HepG2 (cell line): ENCODE results near the gene HECTD2. TPM values are rescaled to one million over a fixed set of nuclear protein-coding genes. Genes with fewer than 3 reads are reported as not detected.

Source experiments
- ARID4A ChIP-seq: sonication (generic); formaldehyde crosslinking; IDR thresholded peaks from 2 replicates; pipeline ENCODE4 v1.5.0; 2020; ENCODE audit warnings: mild to moderate bottlenecking, missing genetic modification reagents, borderline replicate concordance
- CC2D1A ChIP-seq: sonication (generic); formaldehyde crosslinking; IDR thresholded peaks from 2 replicates; pipeline ENCODE4 v1.8.1; 2023; ENCODE audit warnings: mild to moderate bottlenecking, missing genetic modification reagents
- CHCHD3 ChIP-seq: sonication (generic); formaldehyde crosslinking; IDR thresholded peaks from 2 replicates; pipeline ENCODE4 v1.8.0; 2022; ENCODE audit warnings: mild to moderate bottlenecking, missing genetic modification reagents, moderate library complexity
- CREBL2 ChIP-seq: sonication (generic); formaldehyde crosslinking; IDR thresholded peaks from 2 replicates; pipeline ENCODE4 v1.8.1; 2023; ENCODE audit warnings: missing genetic modification reagents, mild to moderate bottlenecking, borderline replicate concordance
- GABPB1 ChIP-seq: IDR thresholded peaks from 2 replicates; pipeline ENCODE4 v1.6.1; 2016; ENCODE audit warnings: mild to moderate bottlenecking, missing genetic modification reagents, moderate library complexity, missing compliant biosample characterization
- HNRNPL ChIP-seq: fragments of 200-400 bp; formaldehyde crosslinking; IDR thresholded peaks from 2 replicates; pipeline ENCODE4 v1.6.1; 2017; ENCODE audit warnings: mild to moderate bottlenecking, low read depth, low read length
- JDP2 ChIP-seq: sonication (generic); formaldehyde crosslinking; IDR thresholded peaks from 2 replicates; pipeline ENCODE4 v1.8.1; 2022; ENCODE audit warnings: missing genetic modification reagents, borderline replicate concordance
- NCOA1 ChIP-seq: sonication (generic); formaldehyde crosslinking; IDR thresholded peaks from 2 replicates; pipeline ENCODE4 v1.9.0; 2021; ENCODE audit warnings: missing genetic modification reagents
- RBFOX2 ChIP-seq: fragments of 200-400 bp; formaldehyde crosslinking; IDR thresholded peaks from 2 replicates; pipeline ENCODE4 v1.6.1; 2017; ENCODE audit warnings: low read depth, mild to moderate bottlenecking, low read length
- ZBTB10 ChIP-seq: sonication (generic); formaldehyde crosslinking; IDR thresholded peaks from 2 replicates; pipeline ENCODE4 v1.4.0; 2020; ENCODE audit warnings: missing genetic modification reagents, borderline replicate concordance
- ZC3H4 ChIP-seq: sonication (generic); formaldehyde crosslinking; IDR thresholded peaks from 2 replicates; pipeline ENCODE4 v1.4.0; 2020; ENCODE audit warnings: missing genetic modification reagents, borderline replicate concordance
- ZFP36 ChIP-seq: fragments of 150-350 bp; IDR thresholded peaks from 2 replicates; pipeline ENCODE4 v1.6.1; 2018; ENCODE audit warnings: borderline replicate concordance, low read length, low read depth; ENCODE audit not compliant: partially characterized antibody
- ZFX ChIP-seq: sonication (generic); formaldehyde crosslinking; IDR thresholded peaks from 2 replicates; pipeline ENCODE4 v1.4.0; 2020; ENCODE audit warnings: mild to moderate bottlenecking, low read depth, missing genetic modification reagents, moderate library complexity
- ZNF850 ChIP-seq: sonication (generic); formaldehyde crosslinking; conservative IDR thresholded peaks from 2 replicates; pipeline ENCODE4 v1.9.0; 2021; ENCODE audit warnings: mild to moderate bottlenecking, missing genetic modification reagents
- polyA plus RNA-seq, 8 experiments: library from polyadenylated mRNA; depleted of rRNA in 3 of 8; stranded (reverse) in 7 of 8; unstranded in 1 of 8; fragments of >200 nt; fragmentation: Illumina TruSeq in 4 of 8; extraction: Trizol in 4 of 8; gene quantifications; 2 replicates each; pipeline versions ENCODE4 v1.2.1 to v1.2.3, GENCODE V29; 2011 to 2016; ENCODE audit warnings: low read depth in 4 of 8, missing spikeins in 1 of 8, mixed read lengths in 1 of 8; ENCODE audit not compliant: insufficient read depth in 1 of 8
- total RNA-seq, 5 experiments: library from RNA; depleted of rRNA; stranded (reverse); fragments of >200 nt; fragmentation: Illumina TruSeq; extraction: Trizol; gene quantifications; 2 replicates each; pipeline ENCODE4 v1.2.3, GENCODE V29; 2016; ENCODE audit warnings: low read depth in 1 of 5
- TF ChIP-seq, protein P1 (sequence below): sonication (generic); formaldehyde crosslinking; IDR thresholded peaks from 2 replicates; pipeline ENCODE4 v1.8.1; 2023; ENCODE audit warnings: mild to moderate bottlenecking, missing genetic modification reagents
- TF ChIP-seq, protein P2 (sequence below): sonication (generic); formaldehyde crosslinking; IDR thresholded peaks from 2 replicates; pipeline ENCODE4 v1.4.0; 2020; ENCODE audit warnings: mild to moderate bottlenecking, missing genetic modification reagents

HECTD2 gene
- total and polyA plus RNA-seq, 2 of the 13 experiments (the other 11 are each of a cell fraction or from before 2014, with no cell fraction given): 3.2 to 5.2 TPM

DNA sequence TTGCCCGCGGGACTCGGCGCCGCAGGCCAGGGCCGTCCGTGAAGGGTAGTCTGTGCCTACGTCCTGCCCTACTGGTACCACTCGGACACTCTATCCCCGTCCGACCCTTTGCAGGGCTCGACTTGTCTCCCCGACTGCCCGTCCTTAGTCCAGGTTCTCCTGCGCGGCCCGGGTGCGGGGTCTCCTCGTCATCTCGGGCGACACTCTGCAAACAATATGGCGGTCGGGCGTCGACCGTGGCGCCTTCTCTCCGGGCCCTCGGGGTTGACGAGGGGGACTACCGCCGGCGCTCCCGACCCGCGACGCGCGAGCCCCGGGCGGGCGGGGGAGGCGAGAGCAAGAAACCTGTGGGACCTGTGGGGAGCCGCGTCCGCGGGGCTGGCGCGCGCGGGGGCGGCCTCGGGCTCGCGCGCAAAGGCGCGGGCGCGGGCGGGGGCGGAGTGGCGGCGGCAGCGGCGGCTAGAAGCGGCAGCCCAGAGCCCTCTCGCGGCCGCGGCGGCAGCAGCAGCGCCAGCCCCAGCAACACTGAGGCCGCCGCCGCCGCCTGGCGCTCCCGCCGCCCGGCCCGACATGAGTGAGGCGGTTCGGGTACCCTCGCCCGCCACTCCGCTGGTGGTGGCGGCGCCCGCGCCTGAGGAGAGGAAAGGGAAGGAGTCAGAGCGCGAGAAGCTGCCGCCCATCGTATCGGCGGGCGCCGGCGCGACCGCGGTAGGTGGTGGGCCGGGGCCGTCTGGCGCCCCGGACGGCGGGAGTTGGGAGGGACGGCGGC is at the start of gene HECTD2 (continued):
- peak; percentile 52; the same call in 1 of the 2 replicates for TF ChIP-seq ARID4A (CRISPR knock-in tag)
- no peak for TF ChIP-seq ZFP36
- TF ChIP-seq HNRNPL: no peak
- peak; percentile 92 for TF ChIP-seq RBFOX2
- no peak for TF ChIP-seq CREBL2
- peak; percentile 65; the same call in 1 of the 2 replicates for TF ChIP-seq GABPB1 (CRISPR knock-in tag)
- peak; percentile 52; the same call in 1 of the 2 replicates for TF ChIP-seq ZBTB10 (CRISPR knock-in tag)
- peak; percentile 60; the same call in 1 of the 2 replicates for TF ChIP-seq ZNF850 (CRISPR knock-in tag)
- TF ChIP-seq, protein P1, sequence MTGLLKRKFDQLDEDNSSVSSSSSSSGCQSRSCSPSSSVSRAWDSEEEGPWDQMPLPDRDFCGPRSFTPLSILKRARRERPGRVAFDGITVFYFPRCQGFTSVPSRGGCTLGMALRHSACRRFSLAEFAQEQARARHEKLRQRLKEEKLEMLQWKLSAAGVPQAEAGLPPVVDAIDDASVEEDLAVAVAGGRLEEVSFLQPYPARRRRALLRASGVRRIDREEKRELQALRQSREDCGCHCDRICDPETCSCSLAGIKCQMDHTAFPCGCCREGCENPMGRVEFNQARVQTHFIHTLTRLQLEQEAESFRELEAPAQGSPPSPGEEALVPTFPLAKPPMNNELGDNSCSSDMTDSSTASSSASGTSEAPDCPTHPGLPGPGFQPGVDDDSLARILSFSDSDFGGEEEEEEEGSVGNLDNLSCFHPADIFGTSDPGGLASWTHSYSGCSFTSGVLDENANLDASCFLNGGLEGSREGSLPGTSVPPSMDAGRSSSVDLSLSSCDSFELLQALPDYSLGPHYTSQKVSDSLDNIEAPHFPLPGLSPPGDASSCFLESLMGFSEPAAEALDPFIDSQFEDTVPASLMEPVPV: 0 out of 2 replicates have a peak, but pooled peaks have one; percentile 26
- TF ChIP-seq NCOA1: 0 out of 2 replicates have a peak, but pooled peaks have one; percentile 8
- 0 out of 2 replicates have a peak, but pooled peaks have one; percentile 59 for TF ChIP-seq CHCHD3 (CRISPR knock-in tag)
- TF ChIP-seq, protein P2, sequence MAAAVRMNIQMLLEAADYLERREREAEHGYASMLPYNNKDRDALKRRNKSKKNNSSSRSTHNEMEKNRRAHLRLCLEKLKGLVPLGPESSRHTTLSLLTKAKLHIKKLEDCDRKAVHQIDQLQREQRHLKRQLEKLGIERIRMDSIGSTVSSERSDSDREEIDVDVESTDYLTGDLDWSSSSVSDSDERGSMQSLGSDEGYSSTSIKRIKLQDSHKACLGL: peak; percentile 47; the same call in 1 of the 2 replicates
- no peak for TF ChIP-seq CC2D1A
- TF ChIP-seq ZC3H4 (CRISPR knock-in tag): peak; percentile 59; the same call in 1 of the 2 replicates
- peak; percentile 64; the same call in 1 of the 2 replicates for TF ChIP-seq JDP2 (CRISPR knock-in tag)
- peak; percentile 82 for TF ChIP-seq ZFX (CRISPR knock-in tag)
